Prostate gland (tissue), 2 donors: Measurements from ENCODE around the gene ZSCAN30.

Source experiments
- POLR2A ChIP-seq: fragments of 450-650 bp; IDR thresholded peaks from one replicate; pipeline ENCODE4 v1.6.1; 2016; ENCODE audit warnings: antibody characterized with exemption, mild to moderate bottlenecking
- POLR2AphosphoS5 ChIP-seq: sonication (generic); formaldehyde crosslinking; IDR thresholded peaks from one replicate; pipeline ENCODE4 v1.6.1; 2017; ENCODE audit warnings: antibody characterized with exemption
- TF ChIP-seq, protein P1 (sequence below), 4 experiments: fragments of 200-600 bp in 2 of 4; fragments of 450-650 bp in 2 of 4; sonication (generic) in 2 of 4; IDR thresholded peaks; 1 replicate in 3 of 4; 2 replicates in 1 of 4; pipeline ENCODE4 v1.5.1; 2016 to 2019; ENCODE audit warnings: antibody characterized with exemption in 4 of 4, mild to moderate bottlenecking in 2 of 4, moderate library complexity in 2 of 4

DNA sequence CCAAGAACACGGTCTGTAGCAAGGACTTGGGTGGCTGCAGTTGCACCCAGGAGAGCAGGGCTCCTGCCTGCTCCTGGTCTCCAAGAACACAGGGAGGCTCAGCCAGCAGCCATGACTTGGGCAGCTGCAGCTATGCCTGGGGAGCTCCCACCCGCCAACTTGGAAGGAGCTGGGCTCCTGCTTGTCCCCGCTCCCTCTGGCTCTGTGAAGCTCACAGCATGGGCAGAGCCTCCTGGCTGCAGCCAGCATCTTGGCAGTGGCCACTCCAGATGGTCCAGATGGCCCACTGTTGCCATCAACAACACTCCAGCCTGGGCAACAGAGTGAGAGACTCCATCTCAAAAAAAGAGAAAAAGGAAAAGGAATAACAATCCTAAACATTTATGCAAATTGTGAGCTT, 5.2 kb downstream of the ZSCAN30 start:
- TF ChIP-seq POLR2A, result no peak
- TF ChIP-seq, protein P1, sequence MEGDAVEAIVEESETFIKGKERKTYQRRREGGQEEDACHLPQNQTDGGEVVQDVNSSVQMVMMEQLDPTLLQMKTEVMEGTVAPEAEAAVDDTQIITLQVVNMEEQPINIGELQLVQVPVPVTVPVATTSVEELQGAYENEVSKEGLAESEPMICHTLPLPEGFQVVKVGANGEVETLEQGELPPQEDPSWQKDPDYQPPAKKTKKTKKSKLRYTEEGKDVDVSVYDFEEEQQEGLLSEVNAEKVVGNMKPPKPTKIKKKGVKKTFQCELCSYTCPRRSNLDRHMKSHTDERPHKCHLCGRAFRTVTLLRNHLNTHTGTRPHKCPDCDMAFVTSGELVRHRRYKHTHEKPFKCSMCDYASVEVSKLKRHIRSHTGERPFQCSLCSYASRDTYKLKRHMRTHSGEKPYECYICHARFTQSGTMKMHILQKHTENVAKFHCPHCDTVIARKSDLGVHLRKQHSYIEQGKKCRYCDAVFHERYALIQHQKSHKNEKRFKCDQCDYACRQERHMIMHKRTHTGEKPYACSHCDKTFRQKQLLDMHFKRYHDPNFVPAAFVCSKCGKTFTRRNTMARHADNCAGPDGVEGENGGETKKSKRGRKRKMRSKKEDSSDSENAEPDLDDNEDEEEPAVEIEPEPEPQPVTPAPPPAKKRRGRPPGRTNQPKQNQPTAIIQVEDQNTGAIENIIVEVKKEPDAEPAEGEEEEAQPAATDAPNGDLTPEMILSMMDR (IDR thresholded peaks at IDR 0.05), result no peak
- no peak for TF ChIP-seq POLR2AphosphoS5
